Adrenal gland (tissue), 5 donors: ENCODE measurements around the gene LYRM4.

Source experiments
- POLR2A ChIP-seq, 2 donors: fragments of 450-650 bp; IDR thresholded peaks; one replicate each; pipeline ENCODE4 v1.6.1; 2017; ENCODE audit warnings: antibody characterized with exemption in 2 of 2, mild to moderate bottlenecking in 2 of 2, moderate library complexity in 1 of 2
- TF ChIP-seq, protein P1 (sequence below), 6 experiments: fragments of 450-650 bp in 4 of 6; fragments of 200-600 bp in 2 of 6; sonication (generic) in 1 of 6; IDR thresholded peaks; 1 replicate in 5 of 6; 2 replicates in 1 of 6; pipeline versions ENCODE4 v1.5.1 to v1.8.0; 2016 to 2021; ENCODE audit warnings: antibody characterized with exemption in 6 of 6, mild to moderate bottlenecking in 2 of 6, moderate library complexity in 1 of 6
- donor health status: DM: no; HTN: no; CAD: no.

DNA sequence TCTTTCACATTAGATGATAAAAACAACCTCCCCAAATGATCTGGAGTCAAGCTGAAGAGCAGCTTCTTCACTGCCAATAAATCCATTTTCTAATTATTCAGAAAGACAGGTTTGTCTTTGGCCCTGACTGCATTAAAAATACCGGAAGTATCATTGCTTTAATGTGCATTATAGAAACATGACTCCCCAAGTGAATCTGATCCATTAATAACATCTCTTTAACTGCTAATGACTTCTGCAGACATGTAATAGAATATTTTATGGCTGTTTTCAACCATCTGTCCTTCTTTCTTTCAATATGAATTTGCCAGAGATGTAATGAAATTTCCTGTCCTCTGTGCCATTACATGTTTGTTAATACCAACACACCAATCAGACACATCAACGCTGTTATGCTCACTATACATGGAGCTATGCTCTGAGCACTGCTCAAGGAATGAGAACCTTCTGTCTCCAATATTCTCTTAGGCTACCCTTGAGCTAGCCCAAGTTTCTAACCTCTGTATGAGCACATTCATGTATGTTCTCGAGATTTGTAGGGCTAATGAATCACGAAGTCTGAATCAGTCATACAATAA lies 87.8 kb downstream of the LYRM4 start:
- TF ChIP-seq, protein P1, sequence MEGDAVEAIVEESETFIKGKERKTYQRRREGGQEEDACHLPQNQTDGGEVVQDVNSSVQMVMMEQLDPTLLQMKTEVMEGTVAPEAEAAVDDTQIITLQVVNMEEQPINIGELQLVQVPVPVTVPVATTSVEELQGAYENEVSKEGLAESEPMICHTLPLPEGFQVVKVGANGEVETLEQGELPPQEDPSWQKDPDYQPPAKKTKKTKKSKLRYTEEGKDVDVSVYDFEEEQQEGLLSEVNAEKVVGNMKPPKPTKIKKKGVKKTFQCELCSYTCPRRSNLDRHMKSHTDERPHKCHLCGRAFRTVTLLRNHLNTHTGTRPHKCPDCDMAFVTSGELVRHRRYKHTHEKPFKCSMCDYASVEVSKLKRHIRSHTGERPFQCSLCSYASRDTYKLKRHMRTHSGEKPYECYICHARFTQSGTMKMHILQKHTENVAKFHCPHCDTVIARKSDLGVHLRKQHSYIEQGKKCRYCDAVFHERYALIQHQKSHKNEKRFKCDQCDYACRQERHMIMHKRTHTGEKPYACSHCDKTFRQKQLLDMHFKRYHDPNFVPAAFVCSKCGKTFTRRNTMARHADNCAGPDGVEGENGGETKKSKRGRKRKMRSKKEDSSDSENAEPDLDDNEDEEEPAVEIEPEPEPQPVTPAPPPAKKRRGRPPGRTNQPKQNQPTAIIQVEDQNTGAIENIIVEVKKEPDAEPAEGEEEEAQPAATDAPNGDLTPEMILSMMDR (IDR thresholded peaks at IDR 0.05) = no peak
- TF ChIP-seq POLR2A (IDR thresholded peaks at IDR 0.05) = no peak
